SK-N-MC (cell line): ENCODE results near the gene RPUSD1.

Experiments
- EZH2 ChIP-seq: fragments of 200-600 bp; sonication (generic); IDR thresholded peaks from one replicate; pipeline ENCODE4 v1.6.1; 2017; ENCODE audit warnings: antibody characterized with exemption
- POLR2AphosphoS5 ChIP-seq: IDR thresholded peaks from 2 replicates; pipeline ENCODE4 v1.6.1; 2012; ENCODE audit warnings: mild to moderate bottlenecking, low read depth, low read length, borderline replicate concordance

- TF ChIP-seq POLR2AphosphoS5 (no peak), EZH2 (no peak)
Measured at GRCh38 chr16:782766-783403, 5.3 kb downstream of the RPUSD1 start.
